HG02623 (cell line): Measurements from ENCODE around the gene SSR3.

Experiments used
- ATAC-seq: cut with Tn5 transposase; IDR thresholded peaks from one replicate; pipeline ENCODE4 v1.9.1; 2021; ENCODE audit warnings: moderate library complexity; ENCODE audit not compliant: unreplicated experiment

The SSR3 gene

DNA sequence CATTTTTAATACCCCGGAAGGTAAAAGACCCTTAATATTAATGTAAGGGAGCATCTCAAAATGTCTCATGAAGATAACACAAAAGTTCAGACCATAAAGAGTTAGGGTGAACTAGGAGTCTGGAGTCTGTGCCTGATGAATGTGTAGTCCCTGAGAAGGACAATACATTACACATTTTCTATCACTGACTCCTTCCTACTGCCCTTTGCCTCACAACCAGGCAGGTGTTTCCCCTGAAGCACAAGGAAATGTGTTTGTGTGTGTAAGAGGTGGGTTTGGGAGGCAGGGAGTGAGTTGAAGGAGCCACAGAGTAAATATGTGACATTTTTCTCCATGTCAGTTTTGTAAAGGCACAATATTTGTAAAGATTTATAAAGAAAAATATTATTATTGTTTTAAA, 59.1 kb downstream of the SSR3 start:
- no peak for ATAC-seq

DNA sequence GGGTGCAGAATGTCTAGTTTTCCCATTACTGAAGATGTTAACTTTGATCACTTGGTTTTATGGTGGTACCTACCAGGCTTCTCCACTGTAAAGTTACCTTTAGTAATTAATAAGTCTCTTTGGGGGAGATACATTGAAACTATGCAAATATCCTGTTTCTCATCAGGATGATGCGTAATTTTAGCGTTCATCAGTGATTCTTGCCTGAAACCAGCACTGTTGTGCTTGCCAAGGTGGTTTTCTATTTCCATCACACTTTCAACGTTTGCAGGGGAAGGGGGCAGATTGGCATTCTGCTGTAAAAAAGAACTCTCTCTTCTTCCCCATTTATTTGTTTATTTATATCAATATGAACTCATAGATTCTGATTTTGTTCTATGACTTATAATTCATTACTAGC, 61.0 kb downstream of the SSR3 start:
- no peak for ATAC-seq

GRCh38 chr3:156492801-156493261, 62.1 kb downstream of the SSR3 start:
- ATAC-seq = no peak

DNA sequence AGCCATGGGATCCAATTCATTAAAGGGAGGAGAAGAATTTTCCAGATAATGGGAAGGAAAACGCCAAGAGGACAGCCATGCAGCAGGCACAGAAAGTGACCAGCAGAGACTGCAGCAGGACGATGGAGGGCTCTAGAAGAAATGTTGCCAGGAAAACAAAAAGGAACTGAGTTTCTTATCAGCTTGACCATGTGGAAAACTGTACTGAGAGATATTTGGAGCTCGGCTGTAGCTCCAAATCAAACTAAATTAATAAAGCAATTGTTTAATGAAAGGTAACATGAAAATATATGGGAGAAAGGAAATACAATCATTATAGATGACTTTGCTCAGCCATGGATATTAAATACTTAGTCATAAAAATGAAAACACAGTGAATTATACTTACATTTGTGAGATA, 63.7 kb downstream of the SSR3 start:
- ATAC-seq = no peak
